NCI-H2081 (cell line): ENCODE results near the gene DXO.

ENCODE experiments used
- DNase-seq, 2 experiments: peaks; one replicate each; lab custom pipeline; 2025; lab: John Stamatoyannopoulos, UW

DXO gene

DNA sequence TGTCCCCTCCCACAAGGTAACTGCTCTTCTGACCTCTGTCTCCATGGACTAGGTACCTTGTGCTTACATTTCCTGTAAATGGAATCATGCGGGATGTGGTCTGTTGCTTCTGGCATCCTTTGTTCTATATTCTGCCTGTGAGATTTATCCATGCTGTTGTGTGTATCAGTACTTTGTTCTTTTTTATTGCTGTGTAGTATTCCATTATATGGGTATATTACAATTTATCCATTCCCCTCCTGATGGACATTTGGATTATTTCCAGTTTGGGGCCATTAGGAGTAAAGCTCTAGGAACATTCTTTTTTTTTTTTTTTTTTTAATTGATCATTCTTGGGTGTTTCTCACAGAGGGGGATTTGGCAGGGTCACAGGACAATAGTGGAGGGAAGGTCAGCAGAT is 41.0 kb downstream of the DXO start:
- no peak for DNase-seq

DNA sequence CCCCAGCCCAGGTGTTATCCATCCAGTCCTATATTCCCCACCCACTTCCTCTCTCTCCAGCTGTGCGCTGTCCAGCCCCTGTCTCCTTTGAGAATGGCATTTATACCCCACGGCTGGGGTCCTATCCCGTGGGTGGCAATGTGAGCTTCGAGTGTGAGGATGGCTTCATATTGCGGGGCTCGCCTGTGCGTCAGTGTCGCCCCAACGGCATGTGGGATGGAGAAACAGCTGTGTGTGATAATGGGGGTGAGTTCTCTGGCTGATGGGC is 43.3 kb downstream of the DXO start:
- DNase-seq: no peak

DNA sequence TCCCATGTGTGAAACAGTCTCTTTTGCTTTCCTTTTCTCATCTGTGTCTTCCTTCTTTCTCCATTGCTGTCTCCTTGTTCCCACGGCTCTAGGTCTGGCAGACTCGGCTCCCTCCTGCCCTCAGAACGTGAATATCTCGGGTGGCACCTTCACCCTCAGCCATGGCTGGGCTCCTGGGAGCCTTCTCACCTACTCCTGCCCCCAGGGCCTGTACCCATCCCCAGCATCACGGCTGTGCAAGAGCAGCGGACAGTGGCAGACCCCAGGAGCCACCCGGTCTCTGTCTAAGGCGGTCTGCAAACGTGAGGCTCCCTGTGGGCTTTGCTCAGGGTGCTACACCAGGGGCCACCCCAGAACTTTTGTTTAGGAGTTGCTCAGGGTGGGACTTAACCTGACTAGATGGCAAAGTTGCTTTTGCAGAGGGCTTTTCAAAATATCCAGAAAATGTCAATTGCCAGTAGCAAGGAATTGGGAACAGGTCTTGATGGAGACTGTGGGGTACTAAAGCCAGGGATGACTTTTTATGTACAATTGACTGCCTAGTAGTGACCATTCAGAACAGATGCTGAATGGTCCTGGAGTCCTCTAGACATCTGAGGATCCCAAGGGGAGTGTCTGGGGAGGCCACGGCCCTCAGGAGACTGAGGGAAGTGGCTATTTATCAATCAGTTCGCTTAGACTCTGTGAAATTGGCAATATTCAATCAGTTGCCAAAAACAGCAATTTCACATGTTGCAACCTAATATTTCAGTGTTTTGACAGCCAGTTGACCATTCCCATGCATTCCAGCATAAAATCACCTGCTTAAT is 43.9 kb downstream of the DXO start:
- no peak for DNase-seq

GRCh38 chr6:31927242-31927862 is 44.6 kb downstream of the DXO start, which contains the start of gene C2:
TSS of gene C2 (plus strand) at chr6:31927717. CDS start at chr6:31927753, 36 bp downstream.
- no peak for DNase-seq

GRCh38 chr6:31922942-31923341 is 49.0 kb downstream of the DXO start:
- DNase-seq: peak in 1 of 2 experiments; percentile 10

DNA sequence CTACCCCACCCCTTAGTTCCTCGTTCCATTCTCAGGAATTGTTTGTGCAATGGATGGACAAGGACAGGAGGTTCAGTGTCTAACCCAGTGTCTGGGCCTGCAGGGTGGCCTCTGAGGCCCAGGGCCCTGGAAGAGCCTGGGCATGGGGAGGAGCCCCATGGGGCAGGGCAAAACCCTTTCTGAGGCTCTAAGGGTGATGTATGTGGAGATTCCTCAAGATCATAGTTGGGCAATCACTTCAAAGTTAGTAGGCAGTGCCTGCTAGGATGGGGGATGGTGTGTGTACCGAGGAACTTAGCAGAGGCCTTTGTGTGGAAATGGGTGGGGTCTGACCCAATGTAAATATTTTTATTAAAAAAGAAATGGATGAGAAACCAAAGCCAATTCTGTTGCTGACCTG is 51.1 kb downstream of the DXO start:
- no peak for DNase-seq
